WTC11 (cell line): ENCODE results near the gene DLG5. TPM values are rescaled to one million over a fixed set of nuclear protein-coding genes. Genes with fewer than 3 reads are reported as not detected.

Experiments
- ATAC-seq: fragments of 200-7000 bp; cut with Tn5 transposase; 2 replicates; pipeline ENCODE4 v1.10.0; 2021; ENCODE audit warnings: mild to moderate bottlenecking, moderate library complexity
- CTCF ChIA-PET: fragments of 300-600 bp; sonication (Branson Sonifier 250); formaldehyde crosslinking; loops from one replicate; lab custom pipeline; 2021; ENCODE audit warnings: antibody characterized with exemption; lab: Charles Lee
- POLR2A ChIA-PET: fragments of 350-600 bp; sonication (Branson Sonifier 250); formaldehyde crosslinking; loops from one replicate; lab custom pipeline; 2021; ENCODE audit warnings: antibody characterized with exemption; lab: Charles Lee
- DNase-seq: peaks from one replicate; pipeline ENCODE4 v3.0.0; 2021; ENCODE audit warnings: low spot score
- H3K27ac Mint-ChIP-seq: 2 replicates; pipeline ENCODE4 v1.8.0; 2021; ENCODE audit warnings: mixed read lengths
- H3K27me3 Mint-ChIP-seq: 2 replicates; pipeline ENCODE4 v1.8.0; 2021; ENCODE audit warnings: low read depth, mild to moderate bottlenecking, moderate library complexity, mixed read lengths
- H3K36me3 Mint-ChIP-seq: 2 replicates; pipeline ENCODE4 v1.8.0; 2021; ENCODE audit warnings: mixed read lengths
- H3K4me1 Mint-ChIP-seq: 2 replicates; pipeline ENCODE4 v1.8.0; 2022; ENCODE audit warnings: mixed read lengths
- H3K4me3 Mint-ChIP-seq: 2 replicates; pipeline ENCODE4 v1.8.0; 2021; ENCODE audit warnings: mild to moderate bottlenecking, moderate library complexity, mixed read lengths
- H3K9me3 Mint-ChIP-seq: 2 replicates; pipeline ENCODE4 v1.8.0; 2021; ENCODE audit warnings: mixed read lengths
- CTCF ChIP-seq: fragments of 200-600 bp; IDR thresholded peaks from 2 replicates; pipeline ENCODE4 v1.8.0; 2022; ENCODE audit warnings: antibody characterized with exemption
- E2F5 ChIP-seq: sonication (generic); formaldehyde crosslinking; IDR thresholded peaks from 2 replicates; pipeline ENCODE4 v1.8.1; 2022; ENCODE audit warnings: mild to moderate bottlenecking, moderate library complexity, missing genetic modification reagents
- EMX1 ChIP-seq: fragments of 250-450 bp; sonication (Bioruptor Pico); IDR thresholded peaks from 2 replicates; pipeline ENCODE4 v1.8.0; 2021; ENCODE audit warnings: mild to moderate bottlenecking
- FOXJ3 ChIP-seq: sonication (generic); formaldehyde crosslinking; IDR thresholded peaks from 2 replicates; pipeline ENCODE4 v1.9.0; 2021; ENCODE audit warnings: missing genetic modification reagents, mild to moderate bottlenecking, borderline replicate concordance
- FOXK1 ChIP-seq: sonication (generic); formaldehyde crosslinking; IDR thresholded peaks from 2 replicates; pipeline ENCODE4 v1.8.0; 2022; ENCODE audit warnings: mild to moderate bottlenecking, moderate library complexity, missing genetic modification reagents
- GABPB1 ChIP-seq: sonication (generic); formaldehyde crosslinking; IDR thresholded peaks from 2 replicates; pipeline ENCODE4 v1.8.1; 2023; ENCODE audit warnings: mild to moderate bottlenecking, missing genetic modification reagents
- GTF2I ChIP-seq: fragments of 250-450 bp; sonication (Bioruptor Pico); conservative IDR thresholded peaks from 2 replicates; pipeline ENCODE4 v1.4.0; 2021; ENCODE audit warnings: mild to moderate bottlenecking
- JUN ChIP-seq: sonication (generic); formaldehyde crosslinking; IDR thresholded peaks from 2 replicates; pipeline ENCODE4 v1.8.0; 2023; ENCODE audit warnings: mild to moderate bottlenecking, missing genetic modification reagents
- MXD4 ChIP-seq: fragments of 250-450 bp; sonication (Bioruptor Pico); IDR thresholded peaks from 2 replicates; pipeline ENCODE4 v1.8.0; 2021; ENCODE audit warnings: mild to moderate bottlenecking, moderate library complexity, borderline replicate concordance
- MYBL2 ChIP-seq: sonication (generic); formaldehyde crosslinking; IDR thresholded peaks from 2 replicates; pipeline ENCODE4 v1.8.1; 2023; ENCODE audit warnings: mild to moderate bottlenecking, moderate library complexity, missing genetic modification reagents
- NFYB ChIP-seq: sonication (generic); formaldehyde crosslinking; conservative IDR thresholded peaks from 2 replicates; pipeline ENCODE4 v1.8.0; 2022; ENCODE audit warnings: low read depth, missing genetic modification reagents
- NR2C2 ChIP-seq: sonication (generic); formaldehyde crosslinking; IDR thresholded peaks from 2 replicates; pipeline ENCODE4 v1.8.0; 2022; ENCODE audit warnings: mild to moderate bottlenecking, missing genetic modification reagents
- ZNF121 ChIP-seq: sonication (generic); formaldehyde crosslinking; IDR thresholded peaks from 2 replicates; pipeline ENCODE4 v1.8.0; 2023; ENCODE audit warnings: missing genetic modification reagents
- ZNF425 ChIP-seq: fragments of 250-450 bp; sonication (Bioruptor Pico); conservative IDR thresholded peaks from 2 replicates; pipeline ENCODE4 v1.9.0; 2021; ENCODE audit warnings: mild to moderate bottlenecking
- ZNF671 ChIP-seq: fragments of 250-450 bp; sonication (Bioruptor Pico); IDR thresholded peaks from 2 replicates; pipeline ENCODE4 v1.8.0; 2021; ENCODE audit warnings: mild to moderate bottlenecking
- total RNA-seq: library from RNA; stranded (reverse); gene quantifications from 3 replicates; pipeline ENCODE4 v1.2.3, GENCODE V29; 2021
- TF ChIP-seq, protein P1 (sequence below): sonication (generic); formaldehyde crosslinking; IDR thresholded peaks from 2 replicates; pipeline ENCODE4 v1.8.1; 2022; ENCODE audit warnings: missing genetic modification reagents, borderline replicate concordance
- TF ChIP-seq, protein P2 (sequence below): sonication (generic); formaldehyde crosslinking; IDR thresholded peaks from 2 replicates; pipeline ENCODE4 v1.8.0; 2022; ENCODE audit warnings: mild to moderate bottlenecking, missing genetic modification reagents
- TF ChIP-seq, protein P3 (sequence below): sonication (generic); formaldehyde crosslinking; IDR thresholded peaks from 2 replicates; pipeline ENCODE4 v1.8.0; 2023; ENCODE audit warnings: mild to moderate bottlenecking, missing genetic modification reagents
- TF ChIP-seq, protein P4 (sequence below): fragments of 250-450 bp; sonication (Bioruptor Pico); IDR thresholded peaks from 2 replicates; pipeline ENCODE4 v1.9.0; 2021; ENCODE audit warnings: mild to moderate bottlenecking
- TF ChIP-seq, protein P5 (sequence below): sonication (generic); formaldehyde crosslinking; IDR thresholded peaks from 2 replicates; pipeline ENCODE4 v1.8.1; 2023; ENCODE audit warnings: mild to moderate bottlenecking, missing genetic modification reagents

Gene DLG5
- total RNA-seq, 1 experiment from 2014 or later = 65.5 TPM

GRCh38 chr10:77940225-77940624, 13.7 kb upstream of the DLG5 start (continued):
- TF ChIP-seq ZNF425 (CRISPR knock-in tag) (no peak), NR2C2 (no peak), GTF2I (no peak), ZNF121 (no peak), MYBL2 (CRISPR knock-in tag) (no peak), FOXK1 (CRISPR knock-in tag) (no peak), CTCF (no peak)
- TF ChIP-seq, protein P1, sequence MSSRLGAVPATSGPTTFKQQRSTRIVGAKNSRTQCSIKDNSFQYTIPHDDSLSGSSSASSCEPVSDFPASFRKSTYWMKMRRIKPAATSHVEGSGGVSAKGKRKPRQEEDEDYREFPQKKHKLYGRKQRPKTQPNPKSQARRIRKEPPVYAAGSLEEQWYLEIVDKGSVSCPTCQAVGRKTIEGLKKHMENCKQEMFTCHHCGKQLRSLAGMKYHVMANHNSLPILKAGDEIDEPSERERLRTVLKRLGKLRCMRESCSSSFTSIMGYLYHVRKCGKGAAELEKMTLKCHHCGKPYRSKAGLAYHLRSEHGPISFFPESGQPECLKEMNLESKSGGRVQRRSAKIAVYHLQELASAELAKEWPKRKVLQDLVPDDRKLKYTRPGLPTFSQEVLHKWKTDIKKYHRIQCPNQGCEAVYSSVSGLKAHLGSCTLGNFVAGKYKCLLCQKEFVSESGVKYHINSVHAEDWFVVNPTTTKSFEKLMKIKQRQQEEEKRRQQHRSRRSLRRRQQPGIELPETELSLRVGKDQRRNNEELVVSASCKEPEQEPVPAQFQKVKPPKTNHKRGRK (CRISPR knock-in tag) = no peak

GRCh38 chr10:77939561-77940001, 13.0 kb upstream of the DLG5 start:
- Mint-ChIP-seq H3K27ac (no peak overlapping the region), H3K9me3 (no peaks in the 10 kb centered on the region), H3K4me3 (no peak overlapping the region), H3K36me3 (no peaks in the 10 kb centered on the region), H3K27me3 (peaks cover 3% of the 10 kb centered on the region), H3K4me1 (peaks cover 40% of the 10 kb centered on the region)
- ATAC-seq = peak; percentile 24
- no peak for DNase-seq
- ChIA-PET POLR2A (interaction anchor here (0.7 kb wide), 1 partner anchor 96 kb away, joined by 3 read pairs; no protein-coding TSS in a partner anchor), CTCF (interaction anchor here (0.5 to 1.9 kb wide), 6 partner anchors 35 to 136 kb away, joined by 3 to 13 read pairs (median 5); no protein-coding TSS in a partner anchor)
- TF ChIP-seq E2F5 (CRISPR knock-in tag) (no peak), ZNF425 (CRISPR knock-in tag) (no peak), NFYB (CRISPR knock-in tag) (no peak), ZNF671 (CRISPR knock-in tag) (no peak), MXD4 (no peak), JUN (CRISPR knock-in tag) (no peak), EMX1 (CRISPR knock-in tag) (no peak), FOXJ3 (CRISPR knock-in tag) (no peak), GABPB1 (CRISPR knock-in tag) (no peak)
- TF ChIP-seq, protein P2, sequence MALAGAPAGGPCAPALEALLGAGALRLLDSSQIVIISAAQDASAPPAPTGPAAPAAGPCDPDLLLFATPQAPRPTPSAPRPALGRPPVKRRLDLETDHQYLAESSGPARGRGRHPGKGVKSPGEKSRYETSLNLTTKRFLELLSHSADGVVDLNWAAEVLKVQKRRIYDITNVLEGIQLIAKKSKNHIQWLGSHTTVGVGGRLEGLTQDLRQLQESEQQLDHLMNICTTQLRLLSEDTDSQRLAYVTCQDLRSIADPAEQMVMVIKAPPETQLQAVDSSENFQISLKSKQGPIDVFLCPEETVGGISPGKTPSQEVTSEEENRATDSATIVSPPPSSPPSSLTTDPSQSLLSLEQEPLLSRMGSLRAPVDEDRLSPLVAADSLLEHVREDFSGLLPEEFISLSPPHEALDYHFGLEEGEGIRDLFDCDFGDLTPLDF (CRISPR knock-in tag) = no peak
- TF ChIP-seq, protein P3, sequence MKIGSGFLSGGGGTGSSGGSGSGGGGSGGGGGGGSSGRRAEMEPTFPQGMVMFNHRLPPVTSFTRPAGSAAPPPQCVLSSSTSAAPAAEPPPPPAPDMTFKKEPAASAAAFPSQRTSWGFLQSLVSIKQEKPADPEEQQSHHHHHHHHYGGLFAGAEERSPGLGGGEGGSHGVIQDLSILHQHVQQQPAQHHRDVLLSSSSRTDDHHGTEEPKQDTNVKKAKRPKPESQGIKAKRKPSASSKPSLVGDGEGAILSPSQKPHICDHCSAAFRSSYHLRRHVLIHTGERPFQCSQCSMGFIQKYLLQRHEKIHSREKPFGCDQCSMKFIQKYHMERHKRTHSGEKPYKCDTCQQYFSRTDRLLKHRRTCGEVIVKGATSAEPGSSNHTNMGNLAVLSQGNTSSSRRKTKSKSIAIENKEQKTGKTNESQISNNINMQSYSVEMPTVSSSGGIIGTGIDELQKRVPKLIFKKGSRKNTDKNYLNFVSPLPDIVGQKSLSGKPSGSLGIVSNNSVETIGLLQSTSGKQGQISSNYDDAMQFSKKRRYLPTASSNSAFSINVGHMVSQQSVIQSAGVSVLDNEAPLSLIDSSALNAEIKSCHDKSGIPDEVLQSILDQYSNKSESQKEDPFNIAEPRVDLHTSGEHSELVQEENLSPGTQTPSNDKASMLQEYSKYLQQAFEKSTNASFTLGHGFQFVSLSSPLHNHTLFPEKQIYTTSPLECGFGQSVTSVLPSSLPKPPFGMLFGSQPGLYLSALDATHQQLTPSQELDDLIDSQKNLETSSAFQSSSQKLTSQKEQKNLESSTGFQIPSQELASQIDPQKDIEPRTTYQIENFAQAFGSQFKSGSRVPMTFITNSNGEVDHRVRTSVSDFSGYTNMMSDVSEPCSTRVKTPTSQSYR (CRISPR knock-in tag) = no peak
- TF ChIP-seq, protein P4, sequence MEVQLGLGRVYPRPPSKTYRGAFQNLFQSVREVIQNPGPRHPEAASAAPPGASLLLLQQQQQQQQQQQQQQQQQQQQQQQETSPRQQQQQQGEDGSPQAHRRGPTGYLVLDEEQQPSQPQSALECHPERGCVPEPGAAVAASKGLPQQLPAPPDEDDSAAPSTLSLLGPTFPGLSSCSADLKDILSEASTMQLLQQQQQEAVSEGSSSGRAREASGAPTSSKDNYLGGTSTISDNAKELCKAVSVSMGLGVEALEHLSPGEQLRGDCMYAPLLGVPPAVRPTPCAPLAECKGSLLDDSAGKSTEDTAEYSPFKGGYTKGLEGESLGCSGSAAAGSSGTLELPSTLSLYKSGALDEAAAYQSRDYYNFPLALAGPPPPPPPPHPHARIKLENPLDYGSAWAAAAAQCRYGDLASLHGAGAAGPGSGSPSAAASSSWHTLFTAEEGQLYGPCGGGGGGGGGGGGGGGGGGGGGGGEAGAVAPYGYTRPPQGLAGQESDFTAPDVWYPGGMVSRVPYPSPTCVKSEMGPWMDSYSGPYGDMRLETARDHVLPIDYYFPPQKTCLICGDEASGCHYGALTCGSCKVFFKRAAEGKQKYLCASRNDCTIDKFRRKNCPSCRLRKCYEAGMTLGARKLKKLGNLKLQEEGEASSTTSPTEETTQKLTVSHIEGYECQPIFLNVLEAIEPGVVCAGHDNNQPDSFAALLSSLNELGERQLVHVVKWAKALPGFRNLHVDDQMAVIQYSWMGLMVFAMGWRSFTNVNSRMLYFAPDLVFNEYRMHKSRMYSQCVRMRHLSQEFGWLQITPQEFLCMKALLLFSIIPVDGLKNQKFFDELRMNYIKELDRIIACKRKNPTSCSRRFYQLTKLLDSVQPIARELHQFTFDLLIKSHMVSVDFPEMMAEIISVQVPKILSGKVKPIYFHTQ (CRISPR knock-in tag) = no peak
- TF ChIP-seq, protein P5, sequence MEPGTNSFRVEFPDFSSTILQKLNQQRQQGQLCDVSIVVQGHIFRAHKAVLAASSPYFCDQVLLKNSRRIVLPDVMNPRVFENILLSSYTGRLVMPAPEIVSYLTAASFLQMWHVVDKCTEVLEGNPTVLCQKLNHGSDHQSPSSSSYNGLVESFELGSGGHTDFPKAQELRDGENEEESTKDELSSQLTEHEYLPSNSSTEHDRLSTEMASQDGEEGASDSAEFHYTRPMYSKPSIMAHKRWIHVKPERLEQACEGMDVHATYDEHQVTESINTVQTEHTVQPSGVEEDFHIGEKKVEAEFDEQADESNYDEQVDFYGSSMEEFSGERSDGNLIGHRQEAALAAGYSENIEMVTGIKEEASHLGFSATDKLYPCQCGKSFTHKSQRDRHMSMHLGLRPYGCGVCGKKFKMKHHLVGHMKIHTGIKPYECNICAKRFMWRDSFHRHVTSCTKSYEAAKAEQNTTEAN (CRISPR knock-in tag) = no peak
